ENCODE measurements around the gene PHEX.
A peak's percentile ranks its signal among the peaks of the same experiment; 100 is the strongest.

The PHEX gene

DNA sequence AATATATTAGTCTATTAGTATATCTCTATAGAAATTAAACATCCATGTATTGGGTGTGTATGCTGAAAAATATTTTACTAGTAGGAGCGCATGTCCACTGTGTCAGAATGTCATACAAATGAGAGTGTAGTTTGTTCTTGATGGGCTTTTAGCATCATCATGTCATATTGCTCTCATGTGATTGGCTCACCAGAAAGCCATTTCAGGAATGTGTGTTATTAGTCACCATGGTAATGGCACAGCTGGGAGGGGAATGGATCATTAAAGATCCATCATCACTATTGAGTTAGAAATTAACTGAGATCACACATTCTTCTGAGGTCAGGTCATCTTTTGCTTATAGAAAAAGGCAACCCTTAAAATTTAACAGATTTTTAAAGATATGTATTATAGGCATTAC, 77.3 kb downstream of the PHEX start:
- no peak for FAIRE-seq

DNA sequence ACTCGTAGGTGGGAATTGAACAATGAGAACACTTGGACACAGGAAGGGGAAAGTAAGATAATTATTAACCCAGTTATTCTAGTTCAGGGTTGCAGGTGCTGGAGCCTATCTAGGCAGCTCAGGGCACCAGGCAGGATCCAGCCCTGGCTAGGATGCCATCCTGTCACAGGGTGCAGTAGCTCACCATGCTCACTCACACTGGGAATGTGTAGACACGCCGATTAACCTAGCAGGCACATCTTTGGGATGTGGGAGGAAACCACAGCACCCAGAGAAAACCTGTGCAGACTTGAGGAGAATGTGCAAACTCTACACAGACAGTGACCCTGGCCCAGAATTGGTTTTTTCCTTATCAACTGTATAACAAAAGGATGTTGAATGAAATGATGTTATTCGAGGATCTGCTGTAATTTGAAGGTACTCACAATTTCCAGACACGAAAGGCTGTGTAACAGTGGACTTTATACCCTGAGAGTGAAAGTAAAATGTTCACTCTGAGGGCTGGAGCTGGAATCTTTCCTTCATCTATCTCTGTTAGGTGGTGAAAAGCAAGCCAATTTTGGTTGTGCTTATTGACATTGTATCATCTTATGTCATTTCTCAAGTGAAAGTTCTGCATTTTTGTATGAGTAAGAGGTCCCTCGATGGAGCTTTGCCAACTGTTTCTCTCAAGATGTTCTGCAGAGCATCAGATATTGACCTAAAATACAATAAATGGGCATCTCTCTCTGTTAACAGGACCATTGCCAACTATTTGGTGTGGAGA, 78.8 kb downstream of the PHEX start:
- no peak for FAIRE-seq

DNA sequence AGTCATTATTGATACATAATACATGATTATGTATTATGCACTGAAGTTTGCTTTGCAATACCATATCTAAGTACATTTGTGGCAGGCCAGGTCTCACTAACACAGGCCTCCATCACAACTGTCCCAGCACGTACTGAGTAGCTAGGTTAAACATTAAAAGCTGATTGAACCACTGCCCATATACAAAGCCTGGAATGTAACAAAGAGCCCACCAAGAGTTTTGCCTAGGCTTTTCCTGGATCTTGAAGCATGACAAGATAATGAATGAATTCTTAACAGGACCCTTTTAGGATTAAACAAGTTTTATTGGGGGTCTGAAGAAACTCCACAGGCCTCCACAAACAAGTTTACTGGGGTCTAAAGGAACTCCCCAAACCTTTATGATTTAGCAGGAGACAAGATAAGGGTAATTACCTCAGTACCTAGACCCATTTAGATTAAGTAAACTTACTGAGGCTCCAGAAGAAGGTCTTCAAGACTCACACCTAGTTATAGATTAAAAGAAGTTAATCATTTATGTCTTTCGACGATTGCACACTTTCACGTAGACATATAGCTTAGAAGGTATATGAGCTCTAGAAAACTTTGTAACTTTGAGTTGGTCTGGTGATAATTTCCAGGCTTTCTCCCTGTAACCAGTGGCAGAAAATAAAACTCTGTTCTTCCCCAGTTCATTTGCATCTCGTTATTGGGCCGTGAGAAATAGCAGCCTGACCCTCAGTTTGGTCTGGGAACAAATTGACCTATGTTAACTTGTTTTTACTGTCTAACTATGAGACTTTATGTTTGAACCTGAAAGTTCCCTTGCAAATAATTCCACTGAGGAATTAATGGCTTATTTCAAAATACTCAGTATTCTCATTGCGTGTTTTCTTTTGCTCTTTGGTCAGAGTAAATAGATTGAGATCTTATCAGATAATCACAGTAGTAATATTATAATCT, 84.8 kb downstream of the PHEX start:
- FAIRE-seq, result peak; percentile 18

DNA sequence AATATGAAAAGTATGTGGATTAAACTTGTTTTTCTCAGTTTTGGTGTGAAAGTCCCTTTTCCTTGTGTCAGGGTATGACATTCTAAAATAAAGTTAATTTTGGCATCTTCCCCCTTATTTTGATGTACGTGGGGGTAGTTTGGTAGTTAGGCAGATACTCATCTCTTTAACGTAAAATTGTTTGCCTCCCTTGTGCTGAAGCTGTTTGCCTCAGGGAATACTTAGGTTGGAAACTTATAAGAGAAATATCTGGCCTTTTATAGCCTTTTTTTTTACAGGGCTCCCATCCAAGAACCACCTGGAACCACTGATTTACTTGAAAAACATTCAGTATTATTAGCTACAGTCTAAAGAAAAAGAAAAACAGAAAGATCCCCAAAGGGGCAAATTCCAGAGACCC, 85.5 kb downstream of the PHEX start:
- no peak for FAIRE-seq

DNA sequence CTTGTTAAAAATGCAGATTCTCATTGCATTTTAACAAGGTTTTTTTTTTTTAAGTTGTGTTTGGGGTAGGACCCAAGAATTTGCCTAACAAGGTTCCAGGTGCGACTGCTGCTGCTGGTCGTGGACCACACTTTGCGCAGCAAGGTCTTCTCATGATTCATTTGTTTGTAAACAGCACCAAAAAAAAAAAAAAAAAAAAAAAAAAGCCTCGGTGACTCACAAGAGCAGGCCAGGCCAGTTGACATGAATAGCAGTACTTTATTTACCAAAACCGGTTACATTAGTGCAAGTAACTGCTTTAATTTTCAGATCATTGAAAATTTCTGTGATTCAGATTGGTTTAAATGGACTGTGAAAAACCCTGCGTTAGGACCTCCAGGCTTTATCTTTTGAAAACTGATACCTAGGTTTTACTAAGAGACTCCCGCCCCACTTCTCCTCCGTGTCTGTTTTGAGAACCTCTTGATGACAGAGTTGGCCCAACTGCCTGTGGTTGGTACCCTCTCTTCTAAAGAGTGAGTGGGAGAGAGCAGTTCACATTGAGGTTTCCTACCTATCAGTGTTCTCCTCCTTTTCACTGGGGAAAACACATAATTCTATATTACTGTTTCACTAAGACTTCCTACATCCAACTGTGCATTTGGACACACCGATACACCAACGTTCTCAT, 86.2 kb downstream of the PHEX start:
- FAIRE-seq, result no peak

DNA sequence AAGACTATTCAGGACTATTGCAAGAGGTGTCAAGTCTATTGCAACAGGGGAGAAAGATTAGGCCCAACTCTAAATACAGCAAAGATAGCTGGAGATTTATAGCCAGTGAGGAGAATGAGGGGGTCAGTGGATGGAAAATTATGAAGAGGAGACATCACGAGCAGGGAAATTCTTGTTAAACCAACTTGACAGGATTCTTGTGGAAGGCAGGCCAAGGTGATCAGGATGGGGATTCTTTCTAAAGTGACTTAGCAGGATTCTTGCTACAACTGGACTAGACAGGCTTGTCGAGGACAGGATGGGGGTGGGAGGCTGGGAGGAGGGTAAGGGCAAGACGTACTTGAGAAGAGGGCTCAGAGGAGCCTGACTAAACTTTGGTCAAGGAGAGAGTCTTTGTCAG, 89.0 kb downstream of the PHEX start:
- no peak for FAIRE-seq

GRCh38 chrX:22122510-22122909, 90.4 kb downstream of the PHEX start:
- FAIRE-seq, result no peak

GRCh38 chrX:22124098-22124497, 92.0 kb downstream of the PHEX start:
- no peak for FAIRE-seq

- no peak for FAIRE-seq
These were observed 93.4 kb downstream of the PHEX start for GRCh38 chrX:22125481-22125880.

- FAIRE-seq, result no peak
These were observed 94.2 kb downstream of the PHEX start for GRCh38 chrX:22126327-22126726.

- no peak for FAIRE-seq
These were observed 96.8 kb downstream of the PHEX start for GRCh38 chrX:22128961-22129360.

DNA sequence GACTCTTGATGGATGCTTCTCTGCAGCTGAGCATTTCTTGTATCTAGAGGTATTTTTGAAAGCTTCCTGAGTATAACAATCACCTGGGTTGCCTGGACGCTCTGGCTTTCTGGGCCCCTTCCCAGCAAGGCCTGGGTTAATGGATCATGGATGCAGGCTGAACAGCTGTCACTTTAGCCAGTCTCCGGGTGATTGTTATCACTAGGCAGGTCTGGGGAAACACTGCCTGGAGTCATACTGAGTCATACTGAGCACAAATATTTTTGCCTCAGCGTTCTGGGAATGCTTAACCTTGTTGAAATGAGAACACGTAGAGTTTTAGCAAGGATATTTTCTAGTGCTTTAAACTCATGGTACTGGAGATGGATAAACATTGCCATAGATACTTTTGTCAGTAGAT, 102.6 kb downstream of the PHEX start:
- FAIRE-seq, result no peak

DNA sequence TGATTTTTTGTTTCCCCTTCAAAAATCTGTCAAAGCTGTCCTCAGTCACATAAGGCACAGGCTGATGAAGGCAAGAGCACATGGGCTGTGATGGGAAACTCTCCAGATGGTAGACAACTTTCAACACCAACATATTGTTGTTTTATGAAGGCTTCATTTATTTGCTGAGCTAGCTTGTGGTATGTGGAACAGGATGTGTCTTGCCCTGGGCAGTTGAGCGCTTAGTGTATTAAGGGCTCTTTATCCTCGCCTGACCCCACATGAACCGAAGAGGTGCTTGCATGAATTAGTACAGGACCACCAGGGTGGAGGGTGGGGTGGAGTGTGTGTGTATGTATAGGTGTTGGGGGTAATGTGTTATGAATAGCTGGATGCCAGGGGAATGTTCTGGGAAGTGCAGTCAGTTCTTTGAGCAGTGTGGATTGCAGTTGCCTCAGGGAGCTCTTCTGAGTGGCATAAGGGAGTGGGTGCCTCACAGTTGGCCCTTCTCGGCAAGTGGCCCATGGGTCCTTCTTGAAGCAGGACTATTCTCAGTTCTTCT, 103.1 kb downstream of the PHEX start:
- FAIRE-seq, result no peak

- FAIRE-seq, result peak; percentile 41
These were observed 104.0 kb downstream of the PHEX start for GRCh38 chrX:22135994-22136684.

DNA sequence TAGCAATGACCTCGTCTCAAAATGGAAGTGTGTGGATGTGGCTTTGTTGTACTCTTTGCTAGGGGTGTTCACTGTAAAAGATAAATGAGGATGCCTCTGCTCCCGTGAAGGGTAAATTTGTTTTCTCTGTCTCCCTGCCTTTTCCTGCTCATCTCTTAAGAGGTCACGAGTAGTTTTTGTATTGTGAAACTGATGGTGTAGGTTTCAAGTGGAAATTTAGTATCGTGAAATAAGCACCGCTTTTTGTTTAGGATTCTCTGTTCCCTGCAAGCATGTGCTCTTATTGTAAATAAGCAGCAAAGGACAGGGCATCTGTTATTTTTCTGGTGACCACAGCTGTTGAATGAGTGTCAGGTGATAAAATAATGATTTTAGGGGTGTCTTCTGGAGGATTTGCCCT, 104.6 kb downstream of the PHEX start:
- no peak for FAIRE-seq

GRCh38 chrX:22139822-22140221, 107.7 kb downstream of the PHEX start:
- FAIRE-seq, result no peak

DNA sequence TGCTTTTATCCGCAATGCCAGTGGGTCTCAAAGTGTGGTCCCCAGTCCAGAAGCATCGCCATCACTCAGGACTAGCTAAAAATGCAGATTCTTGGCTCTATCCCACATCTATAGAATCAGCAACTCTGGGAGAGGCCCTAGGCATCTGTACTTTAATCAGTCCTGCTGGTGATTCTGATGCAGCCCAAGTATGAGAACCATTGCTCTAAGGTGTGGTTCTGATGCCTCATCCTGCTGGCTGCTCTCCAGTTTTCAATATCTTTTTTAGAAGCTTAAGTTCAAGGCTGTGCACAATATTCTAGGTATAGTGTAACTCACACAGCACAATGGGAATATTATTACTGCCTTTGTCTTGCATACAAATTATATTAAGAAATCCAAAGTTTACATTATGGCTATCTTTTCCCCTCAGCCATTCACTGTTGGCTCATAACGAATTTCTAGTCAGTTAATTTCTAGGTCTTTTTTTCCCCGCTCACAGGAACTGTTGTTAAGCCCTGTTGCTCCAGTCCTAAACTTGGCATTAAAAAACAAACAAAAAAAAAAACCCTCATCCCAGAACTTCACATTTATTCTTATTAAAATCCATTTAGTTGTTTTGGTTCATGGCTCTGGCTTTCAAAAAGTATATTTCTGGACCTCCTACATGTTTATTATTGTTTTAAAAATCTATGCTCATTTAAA, 109.1 kb downstream of the PHEX start:
- peak; percentile 74 for FAIRE-seq

- no peak for FAIRE-seq
These were observed 115.1 kb downstream of the PHEX start for GRCh38 chrX:22147214-22147613.

DNA sequence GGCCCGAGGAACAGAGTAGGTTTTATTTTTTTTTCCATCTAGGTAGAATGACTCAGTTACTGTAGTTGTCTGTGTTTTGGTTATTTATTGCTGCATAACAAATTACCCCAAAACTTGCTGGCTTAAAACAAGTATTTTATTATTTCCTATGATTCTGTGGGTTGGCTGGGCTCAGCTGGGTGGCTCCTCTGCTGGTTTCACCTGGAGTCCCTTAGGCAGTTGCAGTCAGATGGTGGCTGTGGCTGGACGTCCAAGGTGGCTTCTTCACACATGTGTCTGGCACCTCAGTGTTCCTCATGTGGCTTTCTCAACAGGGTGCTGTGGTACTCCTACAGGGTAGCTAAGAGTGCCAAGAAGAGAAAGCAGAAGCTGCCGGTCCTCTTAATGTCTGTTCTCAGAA, 115.8 kb downstream of the PHEX start:
- no peak for FAIRE-seq

DNA sequence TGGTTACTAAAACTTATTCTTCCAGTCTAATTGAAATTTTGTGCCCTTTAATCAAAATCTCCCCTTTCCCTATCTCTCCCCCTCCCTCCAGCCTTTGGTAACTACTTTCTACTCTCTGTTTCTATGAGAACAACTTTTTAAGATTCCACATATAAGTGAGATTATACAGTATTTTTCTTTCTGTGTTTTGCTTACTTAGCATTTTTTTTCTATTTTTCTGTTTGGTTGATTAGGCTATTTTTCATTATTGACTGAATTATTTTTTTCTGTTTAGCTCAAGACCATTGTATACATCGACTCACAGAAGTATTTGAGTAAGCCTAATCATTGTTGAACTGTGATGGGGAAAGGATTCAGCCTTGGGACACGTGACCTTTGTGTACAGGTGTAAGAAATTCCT, 116.4 kb downstream of the PHEX start:
- FAIRE-seq, result no peak

DNA sequence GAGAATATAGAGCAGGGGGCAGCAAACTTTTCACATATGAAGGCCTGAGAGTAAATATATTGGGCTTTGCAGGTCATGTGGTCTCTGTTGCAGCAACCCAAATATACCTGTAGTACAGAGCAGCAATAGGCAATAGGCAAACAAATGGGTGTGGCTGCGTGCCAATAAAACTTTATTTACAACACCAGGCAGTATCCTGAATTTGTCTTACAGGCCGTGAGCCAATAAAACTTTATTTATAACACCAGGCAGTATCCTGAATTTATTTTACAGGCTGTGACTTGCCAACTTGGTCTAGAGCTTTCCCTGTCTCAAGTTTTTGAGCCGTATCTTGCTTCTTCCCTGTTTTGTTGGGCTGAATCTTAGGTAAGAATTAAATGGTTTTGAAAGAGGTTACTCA, 118.2 kb downstream of the PHEX start:
- FAIRE-seq, result no peak

- FAIRE-seq, result no peak
These were observed 123.0 kb downstream of the PHEX start for GRCh38 chrX:22155126-22155525.
